Measurements from ENCODE around the gene CES3.

- TF ChIP-seq CTCF (conservative IDR thresholded peaks at IDR 0.05 in 1 of 2, IDR thresholded peaks at IDR 0.05 in 1 of 2; ENCODE audit: extremely low read depth in 1 of 2, insufficient read depth in 1 of 2, low read depth in 1 of 2, low read length in 2 of 2): no peak
- no peak for TF ChIP-seq EZH2 (IDR thresholded peaks at IDR 0.05; ENCODE audit: borderline replicate concordance, low read length)
Observed at GRCh38 chr16:66913711-66914110, 47.4 kb upstream of the CES3 start.
